Subcutaneous adipose tissue (tissue), 4 donors: ENCODE results near the gene LCT. TPM values are rescaled to one million over a fixed set of nuclear protein-coding genes. Genes with fewer than 3 reads are reported as not detected.

Source experiments
- CTCF ChIP-seq: fragments of 450-650 bp; IDR thresholded peaks from one replicate; pipeline ENCODE4 v1.5.1; 2016; ENCODE audit warnings: low read depth, mild to moderate bottlenecking, control low read depth, antibody characterized with exemption, moderate library complexity
- total RNA-seq, 4 donors: library from RNA; depleted of rRNA; stranded (reverse); fragments of >200 nt; gene quantifications; one replicate each; pipeline ENCODE4 v1.1.0, GENCODE V29; 2016

LCT gene
- total RNA-seq, 4 donors from 2014 or later: not detected

GRCh38 chr2:135820003-135820618 is 16.9 kb downstream of the LCT start:
- no peak for TF ChIP-seq CTCF

- no peak for TF ChIP-seq CTCF
Measured at GRCh38 chr2:135818937-135819610, 17.9 kb downstream of the LCT start.

GRCh38 chr2:135817951-135818350 is 19.0 kb downstream of the LCT start:
- TF ChIP-seq CTCF: no peak

GRCh38 chr2:135817466-135817865 is 19.5 kb downstream of the LCT start:
- TF ChIP-seq CTCF: no peak

GRCh38 chr2:135815269-135815668 is 21.7 kb downstream of the LCT start:
- TF ChIP-seq CTCF: no peak

GRCh38 chr2:135812907-135813511 is 24.0 kb downstream of the LCT start:
- TF ChIP-seq CTCF: no peak

- TF ChIP-seq CTCF: no peak
Measured at GRCh38 chr2:135803278-135803677, 33.7 kb downstream of the LCT start.
